ENCODE measurements around the gene CIB4.

- TF ChIP-seq, protein P1, sequence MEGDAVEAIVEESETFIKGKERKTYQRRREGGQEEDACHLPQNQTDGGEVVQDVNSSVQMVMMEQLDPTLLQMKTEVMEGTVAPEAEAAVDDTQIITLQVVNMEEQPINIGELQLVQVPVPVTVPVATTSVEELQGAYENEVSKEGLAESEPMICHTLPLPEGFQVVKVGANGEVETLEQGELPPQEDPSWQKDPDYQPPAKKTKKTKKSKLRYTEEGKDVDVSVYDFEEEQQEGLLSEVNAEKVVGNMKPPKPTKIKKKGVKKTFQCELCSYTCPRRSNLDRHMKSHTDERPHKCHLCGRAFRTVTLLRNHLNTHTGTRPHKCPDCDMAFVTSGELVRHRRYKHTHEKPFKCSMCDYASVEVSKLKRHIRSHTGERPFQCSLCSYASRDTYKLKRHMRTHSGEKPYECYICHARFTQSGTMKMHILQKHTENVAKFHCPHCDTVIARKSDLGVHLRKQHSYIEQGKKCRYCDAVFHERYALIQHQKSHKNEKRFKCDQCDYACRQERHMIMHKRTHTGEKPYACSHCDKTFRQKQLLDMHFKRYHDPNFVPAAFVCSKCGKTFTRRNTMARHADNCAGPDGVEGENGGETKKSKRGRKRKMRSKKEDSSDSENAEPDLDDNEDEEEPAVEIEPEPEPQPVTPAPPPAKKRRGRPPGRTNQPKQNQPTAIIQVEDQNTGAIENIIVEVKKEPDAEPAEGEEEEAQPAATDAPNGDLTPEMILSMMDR (conservative IDR thresholded peaks at IDR 0.05; ENCODE audit: low read depth, low read length) = no peak
- no peak for TF ChIP-seq RFX5 (IDR thresholded peaks at IDR 0.05; ENCODE audit: low read depth, low read length)
- no peak for TF ChIP-seq FOS (IDR thresholded peaks at IDR 0.05; ENCODE audit: low read depth, low read length)
- TF ChIP-seq, protein P2, sequence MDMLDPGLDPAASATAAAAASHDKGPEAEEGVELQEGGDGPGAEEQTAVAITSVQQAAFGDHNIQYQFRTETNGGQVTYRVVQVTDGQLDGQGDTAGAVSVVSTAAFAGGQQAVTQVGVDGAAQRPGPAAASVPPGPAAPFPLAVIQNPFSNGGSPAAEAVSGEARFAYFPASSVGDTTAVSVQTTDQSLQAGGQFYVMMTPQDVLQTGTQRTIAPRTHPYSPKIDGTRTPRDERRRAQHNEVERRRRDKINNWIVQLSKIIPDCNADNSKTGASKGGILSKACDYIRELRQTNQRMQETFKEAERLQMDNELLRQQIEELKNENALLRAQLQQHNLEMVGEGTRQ (IDR thresholded peaks at IDR 0.05; ENCODE audit: low read depth, low read length) = no peak
- no peak for TF ChIP-seq POLR2A (IDR thresholded peaks at IDR 0.05; ENCODE audit: low read depth, low read length)
- no peak for TF ChIP-seq RCOR1 (IDR thresholded peaks at IDR 0.05; ENCODE audit: insufficient replicate concordance, low read length)
- no peak for TF ChIP-seq SMC3 (IDR thresholded peaks at IDR 0.05; ENCODE audit: low read depth, low read length)
- TF ChIP-seq MAZ (IDR thresholded peaks at IDR 0.05; ENCODE audit: borderline replicate concordance, low read depth, low read length) = no peak
- TF ChIP-seq ELK1 (IDR thresholded peaks at IDR 0.05; ENCODE audit: borderline replicate concordance, low read depth, low read length) = no peak
- TF ChIP-seq MAFK (IDR thresholded peaks at IDR 0.05; ENCODE audit: low read depth, low read length) = no peak
- no peak for TF ChIP-seq CEBPB (IDR thresholded peaks at IDR 0.05; ENCODE audit: low read depth, low read length)
These were observed 72.9 kb downstream of the CIB4 start for GRCh38 chr2:26568076-26568890.

Measured in IMR-90 (cell line).